DOHH2 (cell line): ENCODE data around the gene MYO1B.

Source experiments
- H3F3A ChIP-seq: fragments of 200-600 bp; sonication (generic), shearing (Covaris generic); 2 replicates; pipeline ENCODE4 v1.6.0; 2016; ENCODE audit warnings: antibody characterized with exemption, mild to moderate bottlenecking; ENCODE audit not compliant: control insufficient read depth, insufficient read depth
- H3K27ac ChIP-seq: fragments of 200-600 bp; sonication (generic); 2 replicates; pipeline ENCODE4 v1.5.1; 2014; ENCODE audit warnings: low read depth, mild to moderate bottlenecking, low read length, moderate library complexity
- H3K27me3 ChIP-seq: fragments of 200-600 bp; sonication (generic); 2 replicates; pipeline ENCODE4 v1.6.1; 2014; ENCODE audit warnings: mild to moderate bottlenecking, low read length, mixed read lengths; ENCODE audit not compliant: control insufficient read depth
- H3K36me3 ChIP-seq: fragments of 200-600 bp; sonication (generic); 2 replicates; pipeline ENCODE4 v1.6.1; 2014; ENCODE audit warnings: mild to moderate bottlenecking, low read length, moderate library complexity, mixed read lengths; ENCODE audit not compliant: control insufficient read depth
- H3K4me1 ChIP-seq: fragments of 200-600 bp; sonication (generic); 2 replicates; pipeline ENCODE4 v1.6.1; 2014; ENCODE audit warnings: mild to moderate bottlenecking, low read length, mixed read lengths; ENCODE audit not compliant: control insufficient read depth
- H3K4me2 ChIP-seq: fragments of 200-600 bp; sonication (generic); 2 replicates; pipeline ENCODE4 v1.6.0; 2014; ENCODE audit warnings: mild to moderate bottlenecking, low read length, moderate library complexity
- H3K4me3 ChIP-seq: fragments of 200-600 bp; sonication (generic); 2 replicates; pipeline ENCODE4 v1.5.1; 2014; ENCODE audit warnings: mild to moderate bottlenecking, low read length, mixed read lengths
- H3K79me2 ChIP-seq: fragments of 200-600 bp; sonication (generic); 2 replicates; pipeline ENCODE4 v1.6.1; 2014; ENCODE audit warnings: mild to moderate bottlenecking, low read length, mixed read lengths; ENCODE audit not compliant: control insufficient read depth
- H3K9me2 ChIP-seq: fragments of 200-600 bp; sonication (generic); replicated peaks from 2 replicates; pipeline ENCODE4 v1.6.1; 2014; ENCODE audit warnings: mild to moderate bottlenecking, low read length, mixed read lengths; ENCODE audit not compliant: control insufficient read depth
- H3K9me3 ChIP-seq: fragments of 200-600 bp; sonication (generic); 2 replicates; pipeline ENCODE4 v1.6.1; 2014; ENCODE audit warnings: antibody characterized with exemption, low read length, mixed read lengths; ENCODE audit not compliant: control insufficient read depth, insufficient read depth
- H4K20me1 ChIP-seq: fragments of 200-600 bp; sonication (generic); 2 replicates; pipeline ENCODE4 v1.6.0; 2014; ENCODE audit warnings: low read depth, mild to moderate bottlenecking, antibody characterized with exemption, low read length, moderate library complexity; ENCODE audit not compliant: control insufficient read depth, insufficient read depth
- CTCF ChIP-seq: fragments of 200-600 bp; sonication (generic); IDR thresholded peaks from one replicate; pipeline ENCODE4 v1.5.1; 2014; ENCODE audit warnings: antibody characterized with exemption, mild to moderate bottlenecking, low read depth, low read length; ENCODE audit not compliant: poor library complexity, severe bottlenecking
- EZH2phosphoT487 ChIP-seq: fragments of 200-600 bp; sonication (generic); IDR thresholded peaks from 2 replicates; pipeline ENCODE4 v1.6.1; 2017; ENCODE audit warnings: borderline replicate concordance, mild to moderate bottlenecking, antibody characterized with exemption, low read length, moderate library complexity, mixed read lengths

Gene MYO1B

GRCh38 chr2:191319186-191319585 lies 74.0 kb downstream of the MYO1B start:
- Histone ChIP-seq H4K20me1 (no peaks in the 10 kb centered on the region), H3K4me1 (no peaks in the 10 kb centered on the region), H3K79me2 (no peaks in the 10 kb centered on the region), H3K9me3 (no peaks in the 10 kb centered on the region), H3K36me3 (no peaks in the 10 kb centered on the region), H3K4me2 (no peak overlapping the region), H3K9me2 (no peaks in the 10 kb centered on the region), H3K4me3 (no peak overlapping the region), H3F3A (no peaks in the 10 kb centered on the region), H3K27me3 (no peaks in the 10 kb centered on the region; the same call in 1 of the 2 replicates), H3K27ac (no peak overlapping the region)
- no peak for TF ChIP-seq CTCF
- TF ChIP-seq EZH2phosphoT487, result no peak

GRCh38 chr2:191320881-191321280 lies 75.7 kb downstream of the MYO1B start:
- H3K4me2 ChIP-seq, result no peak overlapping the region
- no peaks in the 10 kb centered on the region for H3K79me2 ChIP-seq
- H4K20me1 ChIP-seq, result no peaks in the 10 kb centered on the region
- H3K9me2 ChIP-seq, result no peaks in the 10 kb centered on the region
- no peaks in the 10 kb centered on the region for H3K9me3 ChIP-seq
- no peaks in the 10 kb centered on the region for H3K36me3 ChIP-seq
- H3K4me3 ChIP-seq, result no peak overlapping the region
- H3F3A ChIP-seq, result no peaks in the 10 kb centered on the region
- H3K27ac ChIP-seq, result no peak overlapping the region
- TF ChIP-seq EZH2phosphoT487 (no peak), CTCF (no peak)
- no peaks in the 10 kb centered on the region; the same call in 1 of the 2 replicates for H3K27me3 ChIP-seq
- no peaks in the 10 kb centered on the region for H3K4me1 ChIP-seq

- Histone ChIP-seq H3K36me3 (no peaks in the 10 kb centered on the region), H3F3A (no peaks in the 10 kb centered on the region), H3K9me2 (no peaks in the 10 kb centered on the region), H3K9me3 (no peaks in the 10 kb centered on the region), H3K4me1 (no peaks in the 10 kb centered on the region), H3K4me2 (no peak overlapping the region), H3K27me3 (no peaks in the 10 kb centered on the region; the same call in 1 of the 2 replicates), H3K4me3 (no peak overlapping the region), H3K27ac (no peak overlapping the region), H3K79me2 (no peaks in the 10 kb centered on the region), H4K20me1 (no peaks in the 10 kb centered on the region)
- TF ChIP-seq EZH2phosphoT487, result no peak
- TF ChIP-seq CTCF, result no peak
Observed at GRCh38 chr2:191321861-191322662, 76.9 kb downstream of the MYO1B start.
